Panc1 (cell line): Measurements from ENCODE around the gene NINL. TPM values are rescaled to one million over a fixed set of nuclear protein-coding genes. Genes with fewer than 3 reads are reported as not detected.

Experiments used
- ATAC-seq: fragments of 200-7000 bp; cut with Tn5 transposase; 2 replicates; pipeline ENCODE4 v1.9.1; 2020; ENCODE audit warnings: mild to moderate bottlenecking, moderate library complexity
- BruUV-seq: library from RNA; stranded (reverse); fragments of 400-500 nt; replicated peaks from 2 replicates; lab custom pipeline; 2021; lab: Mats Ljungman, UMichigan
- CTCF ChIA-PET: fragments of 300-600 bp; sonication (Branson Sonifier 250); formaldehyde crosslinking; loops from one replicate; lab custom pipeline; 2022; ENCODE audit warnings: antibody characterized with exemption; lab: Charles Lee
- POLR2A ChIA-PET: fragments of 300-600 bp; sonication (Branson Sonifier 250); formaldehyde crosslinking; loops from one replicate; lab custom pipeline; 2022; ENCODE audit warnings: antibody characterized with exemption; lab: Charles Lee
- DNase-seq: peaks from one replicate; pipeline ENCODE4 v3.0.0-alpha.2; 2010; ENCODE audit warnings: low read depth, low spot score
- H3K27ac ChIP-seq: 2 replicates; pipeline ENCODE4 v1.5.1; 2011; ENCODE audit warnings: mild to moderate bottlenecking, low read length, inconsistent platforms
- H3K27me3 ChIP-seq: fragments of 200-500 bp; sonication (Bioruptor generic); 2 replicates; pipeline ENCODE4 v1.6.0; 2014; ENCODE audit warnings: low read length, inconsistent platforms; ENCODE audit not compliant: control insufficient read depth, insufficient read depth
- H3K36me3 ChIP-seq: fragments of 200-500 bp; sonication (Bioruptor generic); 2 replicates; pipeline ENCODE4 v1.5.1; 2014; ENCODE audit warnings: inconsistent platforms, mild to moderate bottlenecking, low read length, moderate library complexity; ENCODE audit not compliant: control insufficient read depth, insufficient read depth
- H3K4me1 ChIP-seq: 2 replicates; pipeline ENCODE4 v1.5.1; 2011; ENCODE audit warnings: inconsistent platforms, mild to moderate bottlenecking, low read length, moderate library complexity; ENCODE audit not compliant: control insufficient read depth, insufficient read depth
- H3K4me3 ChIP-seq, 2 experiments: 2 replicates each; pipeline ENCODE4 v1.5.1; 2011 to 2012; ENCODE audit warnings: low read depth in 2 of 2, low read length in 2 of 2, mild to moderate bottlenecking in 2 of 2, inconsistent platforms in 1 of 2, moderate library complexity in 1 of 2
- H3K9me3 ChIP-seq: fragments of 200-500 bp; sonication (Bioruptor generic); 2 replicates; pipeline ENCODE4 v1.5.1; 2014; ENCODE audit warnings: low read depth, mild to moderate bottlenecking, inconsistent platforms, low read length, moderate library complexity; ENCODE audit not compliant: control insufficient read depth, insufficient read depth
- POLR2AphosphoS5 ChIP-seq: IDR thresholded peaks from 2 replicates; pipeline ENCODE4 v1.6.1; 2012; ENCODE audit warnings: mild to moderate bottlenecking, low read depth, low read length, moderate library complexity
- SIN3A ChIP-seq: IDR thresholded peaks from 2 replicates; pipeline ENCODE4 v1.6.1; 2012; ENCODE audit warnings: low read depth, mild to moderate bottlenecking, low read length, moderate library complexity, borderline replicate concordance; ENCODE audit not compliant: insufficient read depth
- TCF7L2 ChIP-seq: IDR thresholded peaks from 2 replicates; pipeline ENCODE4 v1.6.1; 2011; ENCODE audit warnings: mild to moderate bottlenecking, low read depth, low read length, inconsistent platforms
- in situ Hi-C: cut with HindIII; loops from 2 replicates; pipeline ENCODE4 v1.10.0; 2016; ENCODE audit warnings: low sequenced_read_pairs, low pct_unique_long_range_greater_than_20kb
- intact Hi-C: fragments of 100-400 bp; cut with micrococcal nuclease; formaldehyde crosslinking; loops from one replicate; pipeline ENCODE4 v1.10.0; 2022; ENCODE audit not compliant: unreplicated experiment
- total RNA-seq: library from RNA; stranded (reverse); gene quantifications from one replicate; pipeline ENCODE4 v1.2.1, GENCODE V29; 2021; ENCODE audit not compliant: unreplicated experiment
- TF ChIP-seq, protein P1 (sequence below), 2 experiments: IDR thresholded peaks; 2 replicates each; pipeline ENCODE4 v1.6.1; 2011 to 2012; ENCODE audit warnings: low read depth in 2 of 2, control low read depth in 1 of 2, low read length in 1 of 2, mild to moderate bottlenecking in 1 of 2, moderate library complexity in 1 of 2; ENCODE audit not compliant: insufficient read depth in 1 of 2
- TF ChIP-seq, protein P2 (sequence below): fragments of 450-650 bp; IDR thresholded peaks from 2 replicates; pipeline ENCODE4 v1.5.1; 2017; ENCODE audit warnings: mild to moderate bottlenecking

NINL gene
- total RNA-seq, 1 experiment from 2014 or later, result 25.0 TPM

DNA sequence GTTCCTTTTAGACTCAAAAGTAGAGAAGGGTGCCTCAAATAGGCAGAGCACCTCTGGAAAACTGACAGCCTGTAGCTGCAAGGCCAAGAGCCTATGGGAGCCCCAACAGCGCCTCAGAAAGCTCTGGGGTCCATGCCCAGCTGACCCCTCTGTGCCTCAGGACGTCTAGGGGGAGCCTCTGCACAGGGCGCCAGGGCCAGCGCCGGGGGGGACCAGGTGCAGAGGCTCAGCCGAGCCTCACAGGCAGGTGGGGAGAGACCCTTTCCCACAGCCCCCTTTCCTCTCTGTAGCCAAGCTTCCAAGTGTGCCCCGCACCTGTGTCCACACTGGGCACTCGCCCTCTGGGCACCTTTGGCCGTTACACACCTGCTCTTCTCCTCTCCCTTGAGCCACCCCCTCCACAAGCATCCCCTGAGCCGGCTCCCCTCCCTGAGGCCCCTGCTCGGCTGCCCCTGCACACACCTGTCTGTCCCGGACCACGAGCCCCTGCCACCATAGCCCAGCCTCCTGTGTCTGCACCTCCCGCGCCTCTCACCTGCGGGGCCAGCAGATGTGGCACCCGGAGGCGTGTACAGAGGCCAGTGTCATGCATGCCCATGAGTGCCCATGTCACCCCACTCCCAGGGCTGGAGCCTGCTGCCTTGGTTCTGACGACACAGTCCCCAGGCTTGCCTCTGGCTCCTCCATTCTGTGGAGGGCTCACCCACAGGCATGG lies 124.6 kb downstream of the NINL start:
- intact Hi-C loops (no loop called here), in situ Hi-C loops (no loop called here)
- no TSS peak for BruUV-seq
- no peak overlapping the region for H3K27ac ChIP-seq
- TF ChIP-seq SIN3A (no peak), POLR2AphosphoS5 (no peak), TCF7L2 (no peak)
- TF ChIP-seq, protein P1, sequence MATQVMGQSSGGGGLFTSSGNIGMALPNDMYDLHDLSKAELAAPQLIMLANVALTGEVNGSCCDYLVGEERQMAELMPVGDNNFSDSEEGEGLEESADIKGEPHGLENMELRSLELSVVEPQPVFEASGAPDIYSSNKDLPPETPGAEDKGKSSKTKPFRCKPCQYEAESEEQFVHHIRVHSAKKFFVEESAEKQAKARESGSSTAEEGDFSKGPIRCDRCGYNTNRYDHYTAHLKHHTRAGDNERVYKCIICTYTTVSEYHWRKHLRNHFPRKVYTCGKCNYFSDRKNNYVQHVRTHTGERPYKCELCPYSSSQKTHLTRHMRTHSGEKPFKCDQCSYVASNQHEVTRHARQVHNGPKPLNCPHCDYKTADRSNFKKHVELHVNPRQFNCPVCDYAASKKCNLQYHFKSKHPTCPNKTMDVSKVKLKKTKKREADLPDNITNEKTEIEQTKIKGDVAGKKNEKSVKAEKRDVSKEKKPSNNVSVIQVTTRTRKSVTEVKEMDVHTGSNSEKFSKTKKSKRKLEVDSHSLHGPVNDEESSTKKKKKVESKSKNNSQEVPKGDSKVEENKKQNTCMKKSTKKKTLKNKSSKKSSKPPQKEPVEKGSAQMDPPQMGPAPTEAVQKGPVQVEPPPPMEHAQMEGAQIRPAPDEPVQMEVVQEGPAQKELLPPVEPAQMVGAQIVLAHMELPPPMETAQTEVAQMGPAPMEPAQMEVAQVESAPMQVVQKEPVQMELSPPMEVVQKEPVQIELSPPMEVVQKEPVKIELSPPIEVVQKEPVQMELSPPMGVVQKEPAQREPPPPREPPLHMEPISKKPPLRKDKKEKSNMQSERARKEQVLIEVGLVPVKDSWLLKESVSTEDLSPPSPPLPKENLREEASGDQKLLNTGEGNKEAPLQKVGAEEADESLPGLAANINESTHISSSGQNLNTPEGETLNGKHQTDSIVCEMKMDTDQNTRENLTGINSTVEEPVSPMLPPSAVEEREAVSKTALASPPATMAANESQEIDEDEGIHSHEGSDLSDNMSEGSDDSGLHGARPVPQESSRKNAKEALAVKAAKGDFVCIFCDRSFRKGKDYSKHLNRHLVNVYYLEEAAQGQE (IDR thresholded peaks at IDR 0.05; ENCODE audit: insufficient read depth in 1 of 2, low read depth in 2 of 2, low read length in 1 of 2), result no peak
- TF ChIP-seq, protein P2, sequence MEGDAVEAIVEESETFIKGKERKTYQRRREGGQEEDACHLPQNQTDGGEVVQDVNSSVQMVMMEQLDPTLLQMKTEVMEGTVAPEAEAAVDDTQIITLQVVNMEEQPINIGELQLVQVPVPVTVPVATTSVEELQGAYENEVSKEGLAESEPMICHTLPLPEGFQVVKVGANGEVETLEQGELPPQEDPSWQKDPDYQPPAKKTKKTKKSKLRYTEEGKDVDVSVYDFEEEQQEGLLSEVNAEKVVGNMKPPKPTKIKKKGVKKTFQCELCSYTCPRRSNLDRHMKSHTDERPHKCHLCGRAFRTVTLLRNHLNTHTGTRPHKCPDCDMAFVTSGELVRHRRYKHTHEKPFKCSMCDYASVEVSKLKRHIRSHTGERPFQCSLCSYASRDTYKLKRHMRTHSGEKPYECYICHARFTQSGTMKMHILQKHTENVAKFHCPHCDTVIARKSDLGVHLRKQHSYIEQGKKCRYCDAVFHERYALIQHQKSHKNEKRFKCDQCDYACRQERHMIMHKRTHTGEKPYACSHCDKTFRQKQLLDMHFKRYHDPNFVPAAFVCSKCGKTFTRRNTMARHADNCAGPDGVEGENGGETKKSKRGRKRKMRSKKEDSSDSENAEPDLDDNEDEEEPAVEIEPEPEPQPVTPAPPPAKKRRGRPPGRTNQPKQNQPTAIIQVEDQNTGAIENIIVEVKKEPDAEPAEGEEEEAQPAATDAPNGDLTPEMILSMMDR, result no peak
- H3K27me3 ChIP-seq, result no peaks in the 10 kb centered on the region
- H3K36me3 ChIP-seq, result peaks cover 4% of the 10 kb centered on the region; the same call in 1 of the 2 replicates
- no peaks in the 10 kb centered on the region for H3K9me3 ChIP-seq
- ChIA-PET CTCF (no interaction called here), POLR2A (no interaction called here)
- no peak overlapping the region for H3K4me3 ChIP-seq
- no peaks in the 10 kb centered on the region for H3K4me1 ChIP-seq
- ATAC-seq, result no peak
- no peak for DNase-seq

DNA sequence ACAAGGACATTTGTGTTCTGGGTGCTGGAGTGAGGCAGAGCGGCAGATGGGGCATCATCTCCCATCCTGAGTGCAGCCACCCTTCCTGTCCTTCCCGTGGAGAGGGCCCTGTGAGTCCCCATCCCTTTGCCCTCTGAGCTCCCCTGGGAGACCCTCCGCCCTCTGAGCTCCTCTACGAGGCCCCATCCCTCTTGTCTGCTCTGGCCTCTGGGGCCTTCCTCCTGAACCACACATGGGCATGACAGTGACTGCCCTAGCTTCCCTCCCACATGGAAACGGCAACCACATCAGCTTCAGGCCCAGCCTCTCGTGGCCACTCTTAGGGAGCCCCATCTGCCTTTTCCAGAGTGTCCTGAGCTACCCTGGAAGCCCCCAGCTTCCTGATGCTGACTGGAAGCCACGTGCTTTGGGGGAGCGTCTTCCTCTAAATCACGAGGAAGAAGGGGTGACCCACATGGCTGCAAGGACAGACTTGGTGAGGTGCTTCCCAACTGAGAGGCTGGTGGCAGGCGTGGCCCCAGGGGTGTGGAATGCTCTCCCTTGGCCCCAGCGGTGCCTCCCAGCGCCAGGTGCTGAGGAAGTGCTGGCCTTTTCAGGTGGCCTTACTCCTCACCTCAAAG lies 125.3 kb downstream of the NINL start:
- Histone ChIP-seq H3K27ac (no peak overlapping the region), H3K27me3 (no peaks in the 10 kb centered on the region), H3K4me1 (no peaks in the 10 kb centered on the region), H3K36me3 (peaks cover 4% of the 10 kb centered on the region; the same call in 1 of the 2 replicates), H3K4me3 (no peak overlapping the region), H3K9me3 (no peaks in the 10 kb centered on the region)
- POLR2A ChIA-PET, result no interaction called here
- BruUV-seq, result no TSS peak
- CTCF ChIA-PET, result no interaction called here
- no peak for DNase-seq
- intact Hi-C loops, result no loop called here
- in situ Hi-C loops, result no loop called here
- no peak for TF ChIP-seq TCF7L2
- TF ChIP-seq, protein P2, result no peak
- no peak for TF ChIP-seq SIN3A
- no peak for TF ChIP-seq POLR2AphosphoS5
- TF ChIP-seq, protein P1 (IDR thresholded peaks at IDR 0.05; ENCODE audit: insufficient read depth in 1 of 2, low read depth in 2 of 2, low read length in 1 of 2), result no peak
- no peak for ATAC-seq
